ENCODE data around the gene EFNA3.

DNA sequence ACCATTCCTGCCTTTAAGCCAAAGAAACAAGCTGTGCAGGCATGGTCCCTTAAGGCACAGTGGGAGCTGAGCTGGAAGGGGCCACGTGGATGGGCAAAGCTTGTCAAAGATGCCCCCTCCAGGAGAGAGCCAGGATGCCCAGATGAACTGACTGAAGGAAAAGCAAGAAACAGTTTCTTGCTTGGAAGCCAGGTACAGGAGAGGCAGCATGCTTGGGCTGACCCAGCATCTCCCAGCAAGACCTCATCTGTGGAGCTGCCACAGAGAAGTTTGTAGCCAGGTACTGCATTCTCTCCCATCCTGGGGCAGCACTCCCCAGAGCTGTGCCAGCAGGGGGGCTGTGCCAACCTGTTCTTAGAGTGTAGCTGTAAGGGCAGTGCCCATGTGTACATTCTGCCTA, 55.7 kb downstream of the EFNA3 start:
- TF ChIP-seq GATA2 (IDR thresholded peaks at IDR 0.05; ENCODE audit: low read depth, low read length) (no peak), GATA3 (IDR thresholded peaks at IDR 0.05; ENCODE audit: low read depth, low read length) (no peak)
